ENCODE data around the gene HLA-F.
A peak's percentile ranks its signal among the peaks of the same experiment; 100 is the strongest.

The HLA-F gene

GRCh38 chr6:29752451-29753308, 29.4 kb downstream of the HLA-F start:
- peak overlapping the region; percentile 77 for H3K4me3 ChIP-seq (replicated peaks; ENCODE audit: low read depth, low read length)
- DNase-seq (ENCODE audit: low read depth) = peak; percentile 90
- TF ChIP-seq CTCF (IDR thresholded peaks at IDR 0.05; ENCODE audit: low read length, missing control alignments) = peak; percentile 97

GRCh38 chr6:29753309-29753644, 30.0 kb downstream of the HLA-F start:
- peak overlapping the region; percentile 77 for H3K4me3 ChIP-seq (replicated peaks; ENCODE audit: low read depth, low read length)
- TF ChIP-seq CTCF (IDR thresholded peaks at IDR 0.05; ENCODE audit: low read length, missing control alignments) = no peak
- no peak for DNase-seq (ENCODE audit: low read depth)

DNA sequence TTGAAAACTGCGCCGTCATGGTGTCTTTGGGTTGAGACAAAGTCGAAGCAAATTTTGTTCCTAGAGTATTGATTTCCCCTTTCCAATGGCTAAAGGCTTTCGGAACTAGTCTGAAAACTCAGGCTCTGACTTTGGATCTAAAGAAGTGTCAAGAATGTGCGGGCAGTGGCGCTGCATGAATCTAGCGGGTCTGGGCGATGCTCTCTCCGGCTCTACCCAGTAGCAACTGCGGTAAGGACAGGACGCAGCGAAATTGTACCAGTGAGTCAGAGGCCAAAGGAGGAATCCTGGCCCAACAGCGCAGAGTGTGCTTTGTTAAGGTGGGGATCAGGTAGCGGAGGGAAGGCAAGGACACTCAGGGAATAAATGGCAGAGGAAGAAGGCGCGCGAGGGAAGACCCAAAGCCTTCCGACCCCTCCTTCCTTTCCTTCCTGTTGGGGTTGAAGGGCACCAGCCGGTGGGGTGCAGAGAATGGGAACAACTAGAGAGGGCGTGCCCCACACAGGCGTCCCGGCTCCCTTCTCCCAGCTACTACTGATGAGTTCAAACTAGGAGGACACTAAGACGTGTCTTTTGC, 32.1 kb downstream of the HLA-F start:
- no peak for DNase-seq (ENCODE audit: low read depth)
- no peak for TF ChIP-seq CTCF (IDR thresholded peaks at IDR 0.05; ENCODE audit: low read length, missing control alignments)
- H3K4me3 ChIP-seq (replicated peaks; ENCODE audit: low read depth, low read length) = no peak overlapping the region

DNA sequence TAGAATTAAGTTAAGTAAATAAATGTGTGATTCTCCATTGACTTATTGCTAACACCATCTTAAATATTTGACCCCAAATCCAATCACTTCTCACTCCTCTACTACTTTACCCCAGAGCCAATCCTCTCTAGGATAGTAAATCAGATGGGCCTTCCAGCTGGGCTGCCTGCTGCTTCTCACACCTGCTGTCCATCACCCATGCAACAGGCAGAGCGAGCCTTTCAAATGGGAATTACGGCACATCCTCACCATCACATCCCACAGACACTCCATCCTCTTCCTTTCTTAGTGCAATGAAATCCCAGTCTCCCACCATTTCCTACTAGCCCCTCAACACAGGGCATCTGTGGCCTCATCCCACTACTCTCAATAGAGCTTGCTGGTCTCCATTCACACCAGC, 34.0 kb downstream of the HLA-F start:
- H3K4me3 ChIP-seq (replicated peaks; ENCODE audit: low read depth, low read length) = no peak overlapping the region
- TF ChIP-seq CTCF (IDR thresholded peaks at IDR 0.05; ENCODE audit: low read length, missing control alignments) = no peak
- no peak for DNase-seq (ENCODE audit: low read depth)

DNA sequence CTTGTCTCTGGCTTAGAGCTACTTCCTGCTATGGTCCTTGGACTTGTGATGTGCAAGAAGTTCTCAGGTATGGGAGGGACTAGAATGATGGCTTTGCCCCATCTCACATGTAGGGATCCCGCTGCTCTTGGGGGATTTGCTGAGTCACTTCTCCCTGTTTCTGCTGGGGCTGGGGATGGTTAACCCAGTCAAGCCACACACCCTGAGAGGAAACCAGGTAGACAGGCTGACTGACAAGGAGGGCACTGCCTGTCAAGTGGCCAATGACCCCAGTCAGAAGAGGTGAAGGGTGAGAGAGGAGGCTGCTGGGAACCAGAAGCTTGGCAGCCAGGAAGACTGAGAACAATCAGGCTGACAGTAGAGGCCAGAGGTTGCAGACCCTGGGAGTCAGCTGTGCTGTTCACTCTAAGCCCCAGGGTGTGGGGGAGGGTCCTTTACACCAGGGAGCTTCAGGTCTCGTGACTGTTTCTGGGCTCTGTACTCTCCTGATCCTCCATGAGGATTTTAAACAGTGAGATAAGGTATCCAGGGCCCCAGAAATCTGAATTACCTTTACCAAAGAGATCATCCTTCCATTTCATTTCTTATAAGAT, 34.6 kb downstream of the HLA-F start:
- no peak overlapping the region for H3K4me3 ChIP-seq (replicated peaks; ENCODE audit: low read depth, low read length)
- DNase-seq (ENCODE audit: low read depth) = no peak
- TF ChIP-seq CTCF (IDR thresholded peaks at IDR 0.05; ENCODE audit: low read length, missing control alignments) = no peak

- DNase-seq (ENCODE audit: low read depth) = no peak
- H3K4me3 ChIP-seq (replicated peaks; ENCODE audit: low read depth, low read length) = no peak overlapping the region
- no peak for TF ChIP-seq CTCF (IDR thresholded peaks at IDR 0.05; ENCODE audit: low read length, missing control alignments)
Observed at GRCh38 chr6:29758761-29759160, 35.5 kb downstream of the HLA-F start.
